HK-2 (cell line): Measurements from ENCODE around the gene ACVR1.
"Not testable (repeated sequence)": the region's sequence is repeated elsewhere in the genome, so short reads cannot be mapped to it uniquely, and the experiment has no call there.

ENCODE experiments used
- DNase-seq: peaks from one replicate; pipeline ENCODE4 v3.0.0-alpha.2; 2018; ENCODE audit not compliant: unreplicated experiment

Gene ACVR1

GRCh38 chr2:157893611-157894010 is 17.5 kb upstream of the ACVR1 start:
- DNase-seq: no peak

GRCh38 chr2:157891643-157892041 is 15.5 kb upstream of the ACVR1 start:
- no peak for DNase-seq

GRCh38 chr2:157890969-157891642 is 15.0 kb upstream of the ACVR1 start:
- no peak for DNase-seq

- DNase-seq: no peak
Observed at GRCh38 chr2:157887946-157888345, 11.8 kb upstream of the ACVR1 start.

GRCh38 chr2:157884533-157884932 is 8.4 kb upstream of the ACVR1 start:
- DNase-seq: not testable (repeated sequence)

- DNase-seq: no peak
Observed at GRCh38 chr2:157880927-157881326, 4.8 kb upstream of the ACVR1 start.

- DNase-seq: no peak
Observed at GRCh38 chr2:157877761-157878400, 1.8 kb upstream of the ACVR1 start.

- no peak for DNase-seq
Observed at GRCh38 chr2:157876786-157877138, 632 bp upstream of the ACVR1 start.

GRCh38 chr2:157875641-157876065 is 477 bp downstream of the ACVR1 start:
- peak; percentile 58 for DNase-seq

GRCh38 chr2:157874997-157875640 is 1.0 kb downstream of the ACVR1 start:
- peak; percentile 24 for DNase-seq

GRCh38 chr2:157874348-157874747 is 1.8 kb downstream of the ACVR1 start:
- no peak for DNase-seq

- DNase-seq: no peak
Observed at GRCh38 chr2:157872791-157873190, 3.3 kb downstream of the ACVR1 start.

- DNase-seq: no peak
Observed at GRCh38 chr2:157871415-157871814, 4.7 kb downstream of the ACVR1 start.

- no peak for DNase-seq
Observed at GRCh38 chr2:157868993-157869392, 7.1 kb downstream of the ACVR1 start.

- no peak for DNase-seq
Observed at GRCh38 chr2:157867703-157868102, 8.4 kb downstream of the ACVR1 start.

- no peak for DNase-seq
Observed at GRCh38 chr2:157866666-157867642, 9.2 kb downstream of the ACVR1 start.

GRCh38 chr2:157866202-157866601 is 9.9 kb downstream of the ACVR1 start:
- no peak for DNase-seq

GRCh38 chr2:157864857-157865430 is 11.2 kb downstream of the ACVR1 start:
- DNase-seq: no peak

GRCh38 chr2:157858846-157859245 is 17.3 kb downstream of the ACVR1 start:
- no peak for DNase-seq

- no peak for DNase-seq
Observed at GRCh38 chr2:157857881-157858280, 18.2 kb downstream of the ACVR1 start.

- DNase-seq: no peak
Observed at GRCh38 chr2:157856187-157856515, 20.0 kb downstream of the ACVR1 start.

- no peak for DNase-seq
Observed at GRCh38 chr2:157853820-157854219, 22.3 kb downstream of the ACVR1 start.
